Fibroblast of peridontal ligament (primary cell): ENCODE measurements around the gene C2orf81.
"Not testable (repeated sequence)": the region's sequence is repeated elsewhere in the genome, so short reads cannot be mapped to it uniquely, and the experiment has no call there.

Experiments used
- DNase-seq: peaks from one replicate; pipeline ENCODE4 v3.0.0-alpha.2; 2010; ENCODE audit errors: extremely low read depth

The C2orf81 gene

DNA sequence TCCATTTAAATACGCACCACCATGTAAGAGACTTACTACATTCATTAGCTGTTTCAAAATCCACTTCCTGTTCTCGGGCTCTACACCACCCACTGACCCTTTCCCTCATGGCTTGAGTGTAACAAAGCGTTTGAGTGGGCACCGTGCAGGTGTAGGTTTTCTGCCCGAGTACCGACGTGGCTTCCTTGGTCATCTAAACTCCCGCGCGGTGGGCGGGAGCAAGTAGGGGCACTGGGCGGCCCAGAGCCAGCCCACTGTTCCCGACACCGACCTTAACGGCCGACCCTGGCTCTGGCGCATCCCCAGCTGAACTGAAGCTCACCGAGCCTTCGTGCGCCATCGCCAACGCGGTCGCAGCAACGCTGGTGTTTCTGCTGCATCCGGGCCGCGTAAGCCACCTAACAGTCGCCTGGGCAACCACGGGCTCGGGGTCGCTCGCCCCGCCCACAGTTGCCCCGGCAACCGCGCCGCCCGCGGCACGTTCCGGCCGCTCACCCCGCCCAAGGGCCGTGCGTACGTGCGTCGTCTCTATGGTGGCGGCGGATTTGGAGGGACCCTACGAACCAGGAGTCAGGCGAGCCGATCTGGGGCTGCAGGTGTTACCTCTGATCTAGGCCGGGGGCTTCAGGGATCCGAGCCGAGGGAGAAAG lies at the start of gene C2orf81, which contains the start of gene WDR54:
Gene C2orf81, minus strand, starts transcription at position 399 of the 650 bp plus-strand sequence. Its CDS starts 59 bp downstream, at position 340.
Gene WDR54, plus strand, starts transcription at position 510 of the 650 bp plus-strand sequence. CDS start 424 bp downstream, outside the sequence.
- peak; percentile 70 for DNase-seq

GRCh38 chr2:74470742-74471141 lies 49.3 kb upstream of the C2orf81 start:
- DNase-seq: not testable (repeated sequence)

DNA sequence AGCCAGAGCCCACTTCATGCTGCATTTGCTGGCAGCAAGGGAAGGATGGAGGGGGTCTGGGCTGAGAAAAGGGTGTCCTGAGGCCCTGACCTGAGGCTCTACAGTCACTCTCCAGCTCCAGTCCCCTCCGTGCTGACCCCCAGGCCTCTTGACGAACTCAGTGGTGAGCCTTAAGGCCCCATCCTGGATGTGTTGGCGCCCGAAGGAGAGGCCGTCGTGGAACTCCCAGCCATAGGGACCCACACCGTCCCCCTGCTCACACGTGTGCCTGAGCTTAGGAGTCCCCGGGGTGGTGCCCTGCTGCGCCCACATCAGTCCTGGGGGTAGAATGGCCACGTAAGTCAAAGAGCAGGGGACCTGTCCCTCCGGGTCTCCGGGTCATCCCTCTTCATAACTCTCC lies 43.0 kb upstream of the C2orf81 start:
- no peak for DNase-seq

- DNase-seq: no peak
These were observed 41.3 kb upstream of the C2orf81 start for GRCh38 chr2:74462786-74463105.

GRCh38 chr2:74462054-74462785 lies 40.8 kb upstream of the C2orf81 start:
- DNase-seq: no peak

DNA sequence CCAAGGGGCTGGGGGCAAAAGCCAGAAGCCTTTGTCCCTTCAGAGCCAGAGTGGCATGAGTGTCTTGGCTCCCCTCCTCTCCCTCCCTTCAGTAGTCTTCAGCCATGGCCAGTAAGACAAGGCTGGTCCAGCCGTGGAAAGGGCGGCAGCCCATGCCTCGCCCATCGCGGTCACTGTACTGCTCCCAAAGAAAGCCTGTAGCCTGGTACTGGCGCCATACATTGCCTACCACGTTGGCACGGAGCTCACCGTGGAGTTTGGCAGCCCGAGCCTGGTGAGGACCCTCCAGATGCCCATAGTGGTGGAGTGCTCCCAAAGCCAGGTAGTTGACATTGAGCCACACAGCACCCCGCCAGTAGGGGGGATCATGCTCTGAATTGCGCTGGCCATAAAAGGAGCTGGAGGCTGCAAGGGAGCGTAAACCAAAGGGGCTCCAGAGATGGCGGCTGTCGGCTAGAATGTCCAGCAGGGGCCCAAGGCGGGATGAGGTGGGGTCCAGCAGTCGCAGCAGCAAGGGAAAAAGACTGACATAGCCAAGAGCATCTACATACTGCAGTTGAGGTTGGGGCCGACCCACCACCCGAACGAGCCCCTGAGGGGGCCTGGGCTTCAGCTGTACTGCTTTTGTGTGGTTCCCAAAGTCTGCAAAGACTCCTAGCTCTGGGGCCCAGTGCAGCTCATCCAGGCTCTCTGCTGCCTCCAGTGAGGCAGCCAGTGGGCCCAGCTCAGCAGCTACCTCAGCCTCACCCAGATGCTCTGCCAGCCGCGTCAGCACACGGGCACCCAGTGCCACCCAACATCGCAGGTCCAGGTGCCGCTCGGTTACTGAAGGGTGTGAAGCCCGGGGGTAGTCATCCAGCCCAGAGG lies 40.0 kb upstream of the C2orf81 start:
- no peak for DNase-seq

- not testable (repeated sequence) for DNase-seq
These were observed 38.8 kb upstream of the C2orf81 start for GRCh38 chr2:74460187-74460586.

GRCh38 chr2:74459503-74460118 lies 38.2 kb upstream of the C2orf81 start:
- DNase-seq: not testable (repeated sequence)

DNA sequence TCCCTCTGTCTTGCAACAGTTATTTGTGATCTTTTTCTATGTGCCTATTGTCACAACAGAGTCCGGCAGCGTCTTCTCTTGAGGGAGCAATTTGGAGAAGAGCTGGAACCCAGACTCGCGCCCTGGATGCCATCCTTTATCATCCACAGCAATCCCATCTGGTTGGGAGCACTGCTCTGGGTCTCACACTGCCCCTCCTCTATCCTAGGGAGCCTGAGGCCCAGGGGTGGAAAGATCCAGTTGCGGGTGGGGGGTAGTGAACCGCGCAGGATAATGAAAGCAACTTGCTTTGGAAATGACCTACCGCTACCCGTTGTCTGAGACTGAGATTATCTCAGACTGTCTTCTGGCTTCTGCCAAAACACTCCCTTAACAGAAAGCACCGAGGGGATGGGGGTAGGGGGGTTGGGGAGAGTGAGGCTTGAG lies 37.5 kb upstream of the C2orf81 start:
- peak; percentile 29 for DNase-seq

DNA sequence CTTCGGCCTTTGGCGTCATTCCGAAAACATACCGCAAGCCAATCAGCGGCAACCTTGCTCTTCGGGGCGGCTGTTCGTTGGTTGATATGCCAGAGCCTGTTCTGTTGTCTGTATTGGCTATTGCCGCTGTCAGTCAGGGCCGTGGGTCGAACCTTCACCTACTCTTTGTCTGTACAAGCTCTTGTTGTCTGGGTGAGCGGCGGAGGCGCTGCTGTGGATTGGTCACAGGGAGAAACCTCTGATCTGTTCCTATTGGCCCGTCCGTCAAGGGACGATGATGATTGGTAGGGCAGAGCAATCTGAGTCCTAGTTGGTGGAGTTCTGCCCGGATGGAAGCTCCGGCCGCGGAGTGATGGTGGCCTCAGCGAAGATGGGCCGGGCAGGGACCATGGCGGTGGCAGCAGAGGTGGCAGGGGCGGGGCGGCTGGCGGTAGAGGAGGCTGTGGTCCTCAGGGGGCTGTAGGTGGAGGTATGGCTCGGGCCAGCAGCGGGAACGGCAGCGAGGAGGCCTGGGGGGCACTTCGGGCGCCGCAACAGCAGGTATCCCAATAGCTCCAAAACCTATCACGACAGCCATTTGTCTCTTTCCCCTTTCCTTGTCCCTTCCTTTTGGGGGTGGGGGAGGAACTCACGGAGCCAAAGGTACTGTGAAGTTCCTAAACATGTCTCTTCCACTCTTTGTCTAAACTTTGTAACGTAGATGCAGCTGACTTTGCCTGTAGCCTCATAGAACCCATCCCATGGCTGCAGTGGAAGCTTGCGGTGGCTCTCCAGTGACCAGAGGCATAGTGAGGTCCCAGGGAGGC lies 36.9 kb upstream of the C2orf81 start, which contains the start of gene WBP1:
Gene WBP1, plus strand, starts transcription at position 307 of the 806 bp plus-strand sequence. Its CDS starts 165 bp downstream, at position 472.
- DNase-seq: peak; percentile 100

DNA sequence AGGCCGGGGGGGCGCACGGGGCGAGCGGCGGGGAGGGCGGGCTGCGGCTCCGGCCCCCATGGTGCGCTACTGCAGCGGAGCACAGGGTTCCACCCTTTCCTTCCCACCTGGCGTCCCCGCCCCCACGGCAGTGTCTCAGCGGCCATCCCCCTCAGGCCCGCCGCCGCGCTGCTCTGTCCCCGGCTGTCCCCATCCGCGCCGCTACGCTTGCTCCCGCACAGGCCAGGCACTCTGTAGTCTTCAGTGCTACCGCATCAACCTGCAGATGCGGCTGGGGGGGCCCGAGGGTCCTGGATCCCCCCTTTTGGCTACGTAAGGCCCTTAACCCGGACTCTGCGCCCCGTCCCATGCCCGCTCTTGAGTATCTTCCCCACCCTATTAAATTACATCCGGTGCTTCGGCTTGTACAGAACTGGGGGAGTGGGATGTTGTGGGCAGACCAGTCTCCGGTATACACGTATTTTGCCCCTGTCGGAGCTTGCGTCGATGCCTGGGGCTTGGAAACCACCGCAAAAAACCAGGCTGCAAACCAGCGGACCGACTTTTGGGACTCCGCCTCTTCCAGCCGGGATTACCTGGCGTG lies 36.2 kb upstream of the C2orf81 start:
- DNase-seq: no peak

- no peak for DNase-seq
These were observed 35.7 kb upstream of the C2orf81 start for GRCh38 chr2:74457129-74457548.

GRCh38 chr2:74454654-74455511 lies 33.5 kb upstream of the C2orf81 start, which contains the start of gene INO80B:
TSS of gene INO80B (plus strand) at chr2:74455087. CDS start at chr2:74455117, 30 bp downstream.
- DNase-seq: peak; percentile 99

DNA sequence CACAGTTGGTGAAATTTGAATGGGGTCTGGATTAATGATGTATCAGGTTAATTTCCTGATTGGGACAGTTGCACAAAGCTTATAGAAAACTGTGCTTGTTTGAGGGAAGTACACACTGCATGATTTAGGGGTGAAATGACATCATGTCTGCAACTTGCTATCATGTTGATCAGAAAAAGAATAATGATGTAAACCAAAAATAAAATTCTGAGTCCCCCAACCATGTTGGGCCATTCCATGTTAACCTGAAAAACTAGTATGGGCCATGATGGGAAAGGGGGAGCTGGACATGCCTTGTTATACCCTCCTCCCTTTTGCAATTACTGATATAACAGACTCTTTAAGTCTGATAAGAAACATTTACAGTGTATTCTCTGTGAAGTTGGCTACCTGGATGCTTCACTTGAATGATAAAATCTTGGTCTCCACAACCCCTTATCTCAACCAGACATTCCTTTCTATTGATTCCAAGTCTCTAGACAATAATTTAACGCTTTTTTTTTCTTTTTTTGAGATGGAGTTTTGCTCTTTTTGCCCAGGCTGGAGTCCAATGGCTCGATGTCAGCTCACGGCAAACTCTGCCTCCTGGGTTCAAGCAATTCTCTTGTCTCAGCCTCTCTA lies 29.3 kb upstream of the C2orf81 start:
- DNase-seq: no peak

GRCh38 chr2:74448771-74449170 lies 27.4 kb upstream of the C2orf81 start:
- DNase-seq: no peak

GRCh38 chr2:74447230-74447999 lies 26.0 kb upstream of the C2orf81 start:
- no peak for DNase-seq

GRCh38 chr2:74444498-74445318 lies 23.3 kb upstream of the C2orf81 start:
- DNase-seq: no peak
